Activated T-cell treated with anti-CD3 and anti-CD28 coated beads for 1 hour (primary cell): Measurements from ENCODE around the gene UGT2B11.
"Not testable (repeated sequence)": the region's sequence is repeated elsewhere in the genome, so short reads cannot be mapped to it uniquely, and the experiment has no call there.

Experiments
- DNase-seq: peaks from one replicate; pipeline ENCODE4 v3.0.0-alpha.2; 2020; ENCODE audit warnings: low read depth

Gene UGT2B11

DNA sequence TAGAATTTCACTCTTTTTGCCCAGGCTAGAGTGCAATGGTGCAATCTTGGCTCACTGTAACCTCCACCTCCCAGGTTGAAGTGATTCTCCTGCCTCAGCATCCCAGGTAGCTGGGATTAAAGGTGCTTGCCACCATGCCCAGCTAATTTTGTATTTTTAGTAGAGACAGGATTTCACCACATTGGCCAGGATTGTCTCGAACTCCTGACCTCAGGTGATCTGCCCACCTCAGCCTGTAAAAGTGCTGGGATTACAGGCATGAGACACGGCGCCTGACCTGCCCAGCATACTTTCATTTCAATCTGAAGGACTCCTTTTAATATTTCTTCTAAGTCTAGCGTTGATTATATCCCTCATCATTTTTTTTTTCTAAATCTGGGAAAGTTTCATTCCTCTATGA is 45.4 kb downstream of the UGT2B11 start:
- DNase-seq, result not testable (repeated sequence)

DNA sequence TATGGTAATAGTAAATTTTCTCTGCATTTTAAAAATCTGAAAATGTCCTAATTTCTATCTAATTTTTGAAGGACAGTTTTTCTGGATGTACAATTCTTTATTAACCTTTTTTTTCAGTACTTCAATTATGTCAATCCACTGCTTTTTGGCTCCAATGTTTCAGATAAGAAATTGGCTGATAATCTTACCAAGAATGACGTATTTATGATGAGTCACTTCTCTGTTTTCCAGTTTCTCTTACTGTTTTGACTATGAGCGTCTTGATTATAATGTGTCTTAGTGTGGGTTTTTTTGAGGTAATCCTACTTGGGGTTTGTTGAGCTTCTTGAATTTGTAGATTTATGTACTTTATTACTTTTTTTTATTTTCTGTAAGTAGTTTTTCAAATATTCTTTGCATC is 47.2 kb downstream of the UGT2B11 start:
- no peak for DNase-seq

DNA sequence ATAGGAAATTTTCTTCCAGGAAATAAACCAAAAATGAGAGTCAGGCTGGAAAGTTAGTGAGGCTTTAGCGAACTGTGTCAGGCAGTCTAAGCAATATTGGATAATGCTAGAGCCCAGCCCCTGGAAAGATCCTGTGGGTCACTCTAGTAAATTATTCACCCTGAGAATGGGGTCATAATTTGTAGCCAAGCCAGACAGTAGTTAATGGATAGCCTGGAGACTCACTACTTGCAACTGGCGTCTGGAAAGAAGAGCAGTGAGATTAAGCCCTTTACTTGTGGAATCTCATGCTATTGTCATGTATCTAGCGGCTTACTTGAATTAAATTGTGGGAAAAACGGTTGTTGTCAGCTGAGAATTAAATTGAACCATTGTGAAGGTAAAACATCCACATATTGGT is 48.2 kb downstream of the UGT2B11 start:
- not testable (repeated sequence) for DNase-seq

DNA sequence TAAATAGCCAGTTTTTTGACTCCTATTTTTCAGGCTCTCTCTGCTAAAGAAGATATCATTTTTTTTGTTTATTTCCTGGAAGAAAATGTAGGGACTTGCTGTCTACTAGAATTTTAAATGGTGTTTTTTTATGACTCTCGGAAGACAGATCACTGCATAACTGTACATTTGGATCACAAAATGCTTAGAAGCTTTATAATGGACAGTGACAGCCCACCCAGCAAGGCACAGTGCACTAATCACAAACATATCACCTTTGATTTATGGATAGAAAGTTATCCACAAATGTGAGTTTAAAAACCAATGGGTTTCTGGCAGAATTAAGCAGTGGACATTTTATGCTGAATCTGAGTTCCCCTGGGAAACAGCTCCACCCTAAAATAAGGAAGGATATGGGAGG is 48.8 kb downstream of the UGT2B11 start:
- not testable (repeated sequence) for DNase-seq

DNA sequence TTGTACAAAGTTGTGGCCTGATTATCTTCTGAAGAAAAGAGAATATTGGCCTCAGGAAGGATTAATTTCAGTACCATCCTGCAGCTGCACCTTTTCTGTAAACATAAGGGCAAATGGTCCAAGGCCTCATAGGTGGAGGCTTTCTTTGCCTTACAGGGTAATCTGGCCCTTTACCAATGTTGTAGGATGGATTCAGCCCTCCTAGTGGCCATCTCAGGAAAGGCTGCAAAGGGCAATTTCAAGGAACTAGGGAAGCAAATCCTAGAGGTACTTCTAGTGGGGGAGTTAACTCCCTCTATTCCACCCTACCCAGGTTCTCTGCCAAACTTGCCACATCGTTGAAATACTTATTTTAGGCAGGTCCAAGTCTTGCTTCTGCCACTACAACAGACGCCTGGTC is 57.6 kb downstream of the UGT2B11 start:
- DNase-seq, result no peak

DNA sequence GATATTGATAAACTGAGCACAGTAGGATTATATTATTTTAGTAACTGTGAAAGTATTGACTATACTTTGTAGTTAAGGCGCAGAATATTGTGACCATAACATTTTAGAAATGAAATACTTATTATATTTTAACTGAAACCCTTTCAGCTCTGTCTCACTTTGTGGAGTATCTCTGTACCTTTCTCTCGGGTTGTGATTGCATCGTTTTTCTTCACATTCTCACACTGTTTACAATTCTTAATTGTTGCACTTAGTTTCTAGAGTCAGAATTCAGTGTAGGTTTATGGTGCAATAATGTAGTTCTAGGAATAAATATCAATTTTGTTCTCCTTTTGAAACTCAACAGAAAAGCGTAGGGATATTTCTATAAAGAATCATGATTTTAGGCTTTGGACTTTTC is 60.5 kb downstream of the UGT2B11 start:
- no peak for DNase-seq
